ENCODE measurements around the gene TRIM40. TPM values are rescaled to one million over a fixed set of nuclear protein-coding genes. Genes with fewer than 3 reads are reported as not detected.
A peak's percentile ranks its signal among the peaks of the same experiment; 100 is the strongest.
"Not testable (repeated sequence)": the region's sequence is repeated elsewhere in the genome, so short reads cannot be mapped to it uniquely, and the experiment has no call there.

The TRIM40 gene
- polyA plus RNA-seq, 2 donors: 0.02 TPM; not detected in 1

DNA sequence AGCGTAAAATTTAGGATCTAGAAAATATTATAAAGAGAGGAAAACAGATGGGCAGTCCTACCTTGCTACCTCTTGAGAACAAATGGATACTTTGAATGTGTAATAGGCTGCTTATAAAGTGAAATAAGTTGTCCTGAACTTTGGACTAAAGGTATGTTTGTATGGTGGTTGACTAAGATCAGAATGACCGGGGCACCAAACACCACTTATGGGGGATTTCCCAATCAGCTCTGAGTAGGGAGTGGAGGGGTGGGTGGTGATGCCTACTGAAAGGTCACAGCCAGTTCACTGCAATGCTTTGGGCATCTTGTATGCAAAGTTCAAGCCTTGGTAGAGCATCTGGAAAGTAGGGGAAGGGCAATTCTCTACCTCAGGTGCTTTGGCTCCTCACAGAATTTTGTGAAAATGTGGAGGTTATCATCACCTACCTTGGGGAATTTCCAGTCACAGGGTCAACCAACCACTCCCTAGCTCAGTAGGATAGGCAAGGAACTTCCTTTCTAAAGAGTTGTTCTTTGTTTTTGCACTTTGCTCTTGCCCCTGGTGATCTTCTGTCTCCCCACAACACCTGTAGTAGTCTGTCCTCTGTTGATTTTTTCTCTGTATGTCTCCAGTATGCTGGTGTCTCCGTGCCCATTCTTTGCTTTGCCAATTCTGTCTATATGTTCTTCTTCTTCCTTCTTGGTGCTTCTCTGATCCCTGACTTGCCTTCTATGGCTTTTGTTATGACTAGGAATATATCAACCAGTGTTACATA lies 22.8 kb upstream of the TRIM40 start, which contains the start of gene TRIM31:
TRIM31 (minus strand) TSS at position 88 of the 757 bp plus-strand sequence. CDS start 285 bp downstream, outside the sequence.
- no peaks in the 10 kb centered on the region for H3K27me3 ChIP-seq (ENCODE audit: control insufficient read depth in 1 of 2, insufficient read depth in 2 of 2, low read length in 2 of 2)
- H3K9me3 ChIP-seq (ENCODE audit: control insufficient read depth in 2 of 2, insufficient read depth in 1 of 2, low read depth in 1 of 2, low read length in 1 of 2): no peaks in the 10 kb centered on the region
- H3K36me3 ChIP-seq (ENCODE audit: control insufficient read depth in 2 of 2, insufficient read depth in 2 of 2, low read length in 1 of 2): no peaks in the 10 kb centered on the region
- no peak within 1 kb of the TSS for H3K4me3 ChIP-seq (ENCODE audit: low read depth in 1 of 2, low read length in 2 of 2)
- H3K4me1 ChIP-seq (ENCODE audit: control insufficient read depth in 2 of 2, insufficient read depth in 2 of 2, low read length in 1 of 2): no peaks in the 10 kb centered on the region
- no peak within 1 kb of the TSS for H3K27ac ChIP-seq (ENCODE audit: low read depth in 2 of 2, low read length in 1 of 2)
- WGBS, 2 donors: 61 to 80% methylated on average over 3 of the region's 3 CpGs

DNA sequence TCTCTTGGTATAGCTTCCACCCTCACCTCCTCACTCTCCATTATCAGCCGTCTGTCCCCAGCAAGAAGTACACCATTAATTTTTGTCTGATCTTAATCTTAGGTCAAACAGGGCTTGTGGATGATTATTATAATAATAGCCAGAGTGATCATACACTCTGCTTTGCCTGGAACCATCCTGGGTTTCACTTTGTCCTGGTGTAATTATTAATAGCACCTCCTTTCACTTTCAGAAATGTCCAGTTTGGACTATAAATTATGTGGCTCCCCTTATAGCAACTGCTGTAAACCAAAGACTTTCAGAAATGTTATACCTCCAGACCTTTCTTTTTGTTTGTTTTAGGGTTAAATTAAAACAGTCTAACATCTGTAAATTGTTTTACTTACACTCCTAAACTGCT lies 22.1 kb upstream of the TRIM40 start:
- no peak overlapping the region for H3K4me3 ChIP-seq (ENCODE audit: low read depth in 1 of 2, low read length in 2 of 2)
- H3K9me3 ChIP-seq (ENCODE audit: control insufficient read depth in 2 of 2, insufficient read depth in 1 of 2, low read depth in 1 of 2, low read length in 1 of 2): no peaks in the 10 kb centered on the region
- no peaks in the 10 kb centered on the region for H3K27me3 ChIP-seq (ENCODE audit: control insufficient read depth in 1 of 2, insufficient read depth in 2 of 2, low read length in 2 of 2)
- no peak overlapping the region for H3K27ac ChIP-seq (ENCODE audit: low read depth in 2 of 2, low read length in 1 of 2)
- 39 to 46% methylated on average over 1 of the region's 1 CpG for WGBS, 2 donors
- H3K4me1 ChIP-seq (ENCODE audit: control insufficient read depth in 2 of 2, insufficient read depth in 2 of 2, low read length in 1 of 2): no peaks in the 10 kb centered on the region
- no peaks in the 10 kb centered on the region for H3K36me3 ChIP-seq (ENCODE audit: control insufficient read depth in 2 of 2, insufficient read depth in 2 of 2, low read length in 1 of 2)

DNA sequence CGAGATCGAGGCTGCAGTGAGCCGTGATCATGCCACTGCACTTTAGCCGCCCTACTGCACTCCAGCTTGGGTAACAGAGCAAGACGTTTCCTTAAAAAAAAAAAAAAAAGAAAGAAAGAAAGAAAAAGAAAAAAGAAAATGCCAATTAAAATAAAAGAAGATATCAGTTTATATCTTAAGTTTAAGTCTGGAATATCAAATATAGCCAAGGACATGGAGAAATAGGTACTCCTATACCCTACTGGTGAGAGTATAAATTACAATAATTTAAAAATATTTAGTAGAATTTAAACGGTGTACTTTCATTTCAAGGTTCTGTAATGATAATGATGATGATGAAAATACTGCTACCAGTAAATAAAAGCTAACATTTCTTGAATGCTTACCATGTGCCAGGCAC lies 19.2 kb upstream of the TRIM40 start:
- Histone ChIP-seq H3K4me1 (ENCODE audit: control insufficient read depth in 2 of 2, insufficient read depth in 2 of 2, low read length in 1 of 2) (no peaks in the 10 kb centered on the region), H3K9me3 (ENCODE audit: control insufficient read depth in 2 of 2, insufficient read depth in 1 of 2, low read depth in 1 of 2, low read length in 1 of 2) (no peaks in the 10 kb centered on the region), H3K27ac (ENCODE audit: low read depth in 2 of 2, low read length in 1 of 2) (no peak overlapping the region), H3K27me3 (ENCODE audit: control insufficient read depth in 1 of 2, insufficient read depth in 2 of 2, low read length in 2 of 2) (no peaks in the 10 kb centered on the region), H3K36me3 (ENCODE audit: control insufficient read depth in 2 of 2, insufficient read depth in 2 of 2, low read length in 1 of 2) (no peaks in the 10 kb centered on the region), H3K4me3 (ENCODE audit: low read depth in 1 of 2, low read length in 2 of 2) (no peak overlapping the region)
- 78 to 79% methylated on average over 6 of the region's 6 CpGs for WGBS, 2 donors

DNA sequence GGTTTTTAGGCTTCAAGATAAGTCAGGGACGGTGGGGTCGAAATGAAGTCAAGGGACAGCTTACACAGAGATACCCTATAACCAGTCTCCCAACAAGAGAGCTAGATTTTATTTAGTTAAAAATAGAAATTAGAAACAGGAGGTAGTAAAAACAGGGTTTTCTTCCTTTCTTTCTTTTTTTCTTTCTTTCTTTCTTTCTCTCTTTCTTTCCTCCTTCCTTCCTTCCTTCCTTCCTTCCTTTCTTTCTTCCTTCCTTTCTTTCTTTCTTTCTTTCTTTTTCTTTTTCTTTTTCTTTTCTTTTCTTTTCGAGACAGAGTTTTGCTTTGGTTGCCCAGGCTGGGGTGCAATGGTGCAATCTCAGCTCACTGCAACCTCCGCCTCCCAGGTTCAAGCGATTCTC lies 17.2 kb upstream of the TRIM40 start:
- H3K4me3 ChIP-seq (ENCODE audit: low read depth in 1 of 2, low read length in 2 of 2); H3K27ac ChIP-seq (ENCODE audit: low read depth in 2 of 2, low read length in 1 of 2); H3K4me1 ChIP-seq (ENCODE audit: control insufficient read depth in 2 of 2, insufficient read depth in 2 of 2, low read length in 1 of 2); H3K9me3 ChIP-seq (ENCODE audit: control insufficient read depth in 2 of 2, insufficient read depth in 1 of 2, low read depth in 1 of 2, low read length in 1 of 2); H3K36me3 ChIP-seq (ENCODE audit: control insufficient read depth in 2 of 2, insufficient read depth in 2 of 2, low read length in 1 of 2); H3K27me3 ChIP-seq (ENCODE audit: control insufficient read depth in 1 of 2, insufficient read depth in 2 of 2, low read length in 2 of 2): not testable (repeated sequence)
- 87 to 92% methylated on average over 5 of the region's 5 CpGs for WGBS, 2 donors

DNA sequence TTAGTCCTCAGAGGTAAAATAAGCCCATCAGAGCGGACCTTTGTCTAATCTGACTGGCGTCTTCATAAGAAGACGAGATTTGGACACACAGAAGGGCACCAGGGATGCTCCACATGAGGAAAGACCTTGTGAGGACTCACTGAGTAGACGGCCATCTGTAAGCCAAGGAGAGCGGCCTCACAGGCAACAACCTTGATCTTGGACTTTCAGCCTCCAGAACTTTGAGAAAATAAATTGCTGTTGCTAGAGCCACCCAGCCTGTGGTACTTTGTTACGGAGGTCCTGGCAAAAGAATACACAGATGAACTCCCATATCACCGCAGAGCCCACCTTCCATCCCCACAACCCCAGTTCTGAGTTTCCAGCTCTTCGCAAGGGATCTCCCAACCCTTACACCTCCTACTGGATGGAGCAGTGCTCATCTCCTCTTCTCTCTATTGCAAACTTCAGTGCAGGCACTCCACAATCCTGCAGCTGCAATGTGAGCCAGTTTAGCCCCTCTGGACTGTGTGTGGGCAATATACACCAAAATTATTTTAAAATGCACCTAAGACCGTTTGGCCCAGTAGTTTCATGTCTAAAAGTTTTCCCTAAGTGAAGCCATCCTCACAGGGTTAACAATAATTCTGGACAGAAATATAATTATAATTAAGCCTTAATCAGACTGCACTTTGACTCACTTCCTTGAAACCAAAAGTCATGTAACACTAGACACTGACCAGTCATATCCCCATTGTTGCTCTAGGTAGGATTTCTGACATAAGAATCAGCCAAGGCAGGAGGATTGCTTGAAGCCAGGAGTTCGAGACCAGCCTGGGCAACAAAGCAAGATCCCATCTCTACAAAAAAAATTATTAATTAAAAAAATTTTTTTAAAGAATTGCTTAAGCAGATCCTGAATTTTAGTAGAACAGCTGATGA lies 14.2 kb upstream of the TRIM40 start:
- Histone ChIP-seq H3K9me3 (ENCODE audit: control insufficient read depth in 2 of 2, insufficient read depth in 1 of 2, low read depth in 1 of 2, low read length in 1 of 2) (no peaks in the 10 kb centered on the region), H3K27ac (ENCODE audit: low read depth in 2 of 2, low read length in 1 of 2) (no peak overlapping the region), H3K4me1 (ENCODE audit: control insufficient read depth in 2 of 2, insufficient read depth in 2 of 2, low read length in 1 of 2) (no peaks in the 10 kb centered on the region), H3K27me3 (ENCODE audit: control insufficient read depth in 1 of 2, insufficient read depth in 2 of 2, low read length in 2 of 2) (peaks cover 0 to 3% of the 10 kb centered on the region in 2 donors), H3K36me3 (ENCODE audit: control insufficient read depth in 2 of 2, insufficient read depth in 2 of 2, low read length in 1 of 2) (no peaks in the 10 kb centered on the region), H3K4me3 (ENCODE audit: low read depth in 1 of 2, low read length in 2 of 2) (no peak overlapping the region)
- WGBS, 2 donors: 78 to 83% methylated on average over 10 of the region's 10 CpGs

DNA sequence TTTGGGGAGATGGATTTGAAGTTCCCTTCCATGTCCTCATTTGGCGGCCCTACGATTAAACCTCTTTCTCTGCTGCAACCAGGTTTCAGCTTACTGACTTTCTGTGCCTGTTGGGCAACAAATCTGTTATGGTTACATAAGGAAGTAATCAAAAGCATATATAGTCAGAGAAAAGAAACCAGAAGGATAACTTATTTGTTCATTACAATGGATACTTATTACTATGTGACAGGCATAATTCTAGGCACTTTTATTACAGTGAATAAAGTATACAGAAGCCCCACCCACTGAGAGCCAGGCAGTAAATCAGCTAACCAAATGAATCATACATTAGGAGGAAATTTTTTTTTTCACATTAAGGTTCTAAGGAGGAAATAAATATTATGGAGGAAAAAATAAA lies 13.4 kb upstream of the TRIM40 start:
- no peak overlapping the region for H3K27ac ChIP-seq (ENCODE audit: low read depth in 2 of 2, low read length in 1 of 2)
- 42 to 47% methylated on average over 2 of the region's 2 CpGs for WGBS, 2 donors
- no peaks in the 10 kb centered on the region for H3K4me1 ChIP-seq (ENCODE audit: control insufficient read depth in 2 of 2, insufficient read depth in 2 of 2, low read length in 1 of 2)

DNA sequence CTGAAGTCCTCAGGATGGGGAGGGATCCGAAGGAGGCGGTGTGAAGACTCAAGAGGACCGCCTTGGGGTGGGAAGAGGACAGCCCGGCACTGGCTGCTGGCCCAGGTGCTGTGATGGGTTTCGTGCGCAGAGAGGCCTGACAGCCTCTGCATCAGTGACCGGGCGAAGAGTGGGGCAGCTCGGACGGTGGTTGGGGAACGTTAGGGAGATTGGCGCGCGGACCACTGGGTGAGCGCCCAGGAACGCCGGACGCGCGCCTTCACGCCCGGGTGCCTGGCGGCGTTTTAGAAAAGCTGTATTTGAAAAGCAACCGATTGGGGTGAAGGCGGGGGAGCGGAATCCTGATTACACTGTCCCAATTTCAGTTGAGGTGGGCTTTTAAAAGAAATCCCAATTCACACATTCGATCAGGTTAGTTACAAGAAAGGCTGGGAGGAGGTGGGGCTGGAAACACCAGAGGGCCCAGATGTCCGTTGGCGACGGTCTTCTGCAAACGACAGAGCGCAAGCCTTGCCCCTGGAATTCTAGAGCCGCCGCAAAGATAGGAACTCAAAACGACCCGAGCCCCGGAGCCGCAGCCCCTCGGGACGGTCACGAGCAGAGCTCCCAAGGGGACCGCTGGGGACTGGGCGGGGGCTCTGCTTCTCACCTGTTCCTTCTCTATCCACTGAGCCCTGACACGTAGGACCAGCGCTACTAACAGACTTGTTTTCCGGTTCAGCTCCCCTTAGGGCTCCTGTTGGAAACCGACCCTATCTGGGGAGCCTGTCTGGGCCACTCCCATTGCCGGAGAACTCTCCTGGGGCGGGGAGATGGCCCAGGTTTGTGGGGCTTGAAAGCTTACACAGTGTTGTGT lies 8.5 kb upstream of the TRIM40 start:
- Histone ChIP-seq H3K27me3 (ENCODE audit: control insufficient read depth in 1 of 2, insufficient read depth in 2 of 2, low read length in 2 of 2) (peaks cover 0 to 7% of the 10 kb centered on the region in 2 donors), H3K36me3 (ENCODE audit: control insufficient read depth in 2 of 2, insufficient read depth in 2 of 2, low read length in 1 of 2) (no peaks in the 10 kb centered on the region), H3K4me3 (ENCODE audit: low read depth in 1 of 2, low read length in 2 of 2) (peak overlapping the region in 1 of 2 donors; percentile 10), H3K9me3 (ENCODE audit: control insufficient read depth in 2 of 2, insufficient read depth in 1 of 2, low read depth in 1 of 2, low read length in 1 of 2) (no peaks in the 10 kb centered on the region), H3K27ac (ENCODE audit: low read depth in 2 of 2, low read length in 1 of 2) (no peak overlapping the region), H3K4me1 (ENCODE audit: control insufficient read depth in 2 of 2, insufficient read depth in 2 of 2, low read length in 1 of 2) (peaks cover 0 to 2% of the 10 kb centered on the region in 2 donors)
- 11 to 19% methylated on average over 50 of the region's 50 CpGs for WGBS, 2 donors

More for the DNA sequence above, 13.4 kb upstream of the TRIM40 start:
- Histone ChIP-seq H3K4me3 (ENCODE audit: low read depth in 1 of 2, low read length in 2 of 2) (no peak overlapping the region), H3K9me3 (ENCODE audit: control insufficient read depth in 2 of 2, insufficient read depth in 1 of 2, low read depth in 1 of 2, low read length in 1 of 2) (no peaks in the 10 kb centered on the region), H3K27me3 (ENCODE audit: control insufficient read depth in 1 of 2, insufficient read depth in 2 of 2, low read length in 2 of 2) (peaks cover 0 to 3% of the 10 kb centered on the region in 2 donors), H3K36me3 (ENCODE audit: control insufficient read depth in 2 of 2, insufficient read depth in 2 of 2, low read length in 1 of 2) (no peaks in the 10 kb centered on the region)

DNA sequence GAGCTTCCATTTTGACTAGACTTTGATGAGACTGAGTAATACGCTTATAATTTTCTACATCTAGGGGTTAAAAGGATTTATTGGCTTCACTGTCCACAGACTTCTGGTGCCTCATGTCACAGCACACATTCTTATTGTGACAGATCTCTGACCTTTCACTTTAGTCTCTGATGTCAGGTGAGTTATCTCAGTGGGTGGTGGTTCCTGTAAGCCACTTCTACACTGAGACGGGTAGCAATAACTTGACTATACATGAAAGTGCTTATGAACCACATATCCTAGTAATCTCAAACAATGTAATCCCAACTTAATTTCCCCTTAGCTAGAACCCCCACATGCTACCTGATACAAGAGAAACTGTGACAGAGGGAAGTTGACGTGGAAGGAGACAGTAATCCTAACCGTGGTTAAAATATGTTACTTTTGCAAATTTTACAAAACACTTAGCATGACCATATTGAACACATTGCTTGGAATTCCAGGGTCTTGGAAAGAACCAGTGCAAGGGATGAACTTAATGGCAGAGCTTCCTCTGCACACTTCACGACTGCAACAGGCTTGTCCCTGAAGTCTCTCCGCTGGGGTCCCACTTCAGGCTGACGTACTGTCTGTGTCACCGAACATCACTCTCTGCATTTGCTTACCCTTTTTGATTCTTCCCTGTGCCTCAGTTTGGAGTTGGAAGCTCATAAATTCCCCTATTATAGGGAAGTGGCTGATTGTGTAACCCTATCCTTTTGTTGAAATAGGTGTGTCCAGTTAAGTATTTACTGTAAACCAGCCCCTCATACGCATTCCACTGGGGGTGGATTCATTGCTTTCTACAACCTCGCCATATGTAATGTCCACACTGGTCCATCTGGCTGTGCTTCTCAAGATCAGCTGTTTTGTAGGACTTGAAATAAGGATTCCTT lies 6.4 kb upstream of the TRIM40 start:
- no peaks in the 10 kb centered on the region for H3K9me3 ChIP-seq (ENCODE audit: control insufficient read depth in 2 of 2, insufficient read depth in 1 of 2, low read depth in 1 of 2, low read length in 1 of 2)
- H3K27me3 ChIP-seq (ENCODE audit: control insufficient read depth in 1 of 2, insufficient read depth in 2 of 2, low read length in 2 of 2): peaks cover 0 to 4% of the 10 kb centered on the region in 2 donors
- WGBS, 2 donors: 70 to 71% methylated on average over 10 of the region's 10 CpGs
- H3K36me3 ChIP-seq (ENCODE audit: control insufficient read depth in 2 of 2, insufficient read depth in 2 of 2, low read length in 1 of 2): no peaks in the 10 kb centered on the region
- H3K4me1 ChIP-seq (ENCODE audit: control insufficient read depth in 2 of 2, insufficient read depth in 2 of 2, low read length in 1 of 2): peaks cover 0 to 2% of the 10 kb centered on the region in 2 donors
- H3K27ac ChIP-seq (ENCODE audit: low read depth in 2 of 2, low read length in 1 of 2): no peak overlapping the region
- H3K4me3 ChIP-seq (ENCODE audit: low read depth in 1 of 2, low read length in 2 of 2): no peak overlapping the region
